PC-9 (cell line): ENCODE measurements around the gene TUBGCP2.

Source experiments
- EZH2 ChIP-seq: fragments of 200-600 bp; sonication (generic); IDR thresholded peaks from 2 replicates; pipeline ENCODE4 v1.8.0; 2017; ENCODE audit warnings: antibody characterized with exemption, low read depth
- TF ChIP-seq, protein P1 (sequence below): fragments of 200-600 bp; sonication (generic); conservative IDR thresholded peaks from 2 replicates; pipeline ENCODE4 v1.6.1; 2017; ENCODE audit warnings: mixed run types, antibody characterized with exemption, mild to moderate bottlenecking, moderate library complexity

DNA sequence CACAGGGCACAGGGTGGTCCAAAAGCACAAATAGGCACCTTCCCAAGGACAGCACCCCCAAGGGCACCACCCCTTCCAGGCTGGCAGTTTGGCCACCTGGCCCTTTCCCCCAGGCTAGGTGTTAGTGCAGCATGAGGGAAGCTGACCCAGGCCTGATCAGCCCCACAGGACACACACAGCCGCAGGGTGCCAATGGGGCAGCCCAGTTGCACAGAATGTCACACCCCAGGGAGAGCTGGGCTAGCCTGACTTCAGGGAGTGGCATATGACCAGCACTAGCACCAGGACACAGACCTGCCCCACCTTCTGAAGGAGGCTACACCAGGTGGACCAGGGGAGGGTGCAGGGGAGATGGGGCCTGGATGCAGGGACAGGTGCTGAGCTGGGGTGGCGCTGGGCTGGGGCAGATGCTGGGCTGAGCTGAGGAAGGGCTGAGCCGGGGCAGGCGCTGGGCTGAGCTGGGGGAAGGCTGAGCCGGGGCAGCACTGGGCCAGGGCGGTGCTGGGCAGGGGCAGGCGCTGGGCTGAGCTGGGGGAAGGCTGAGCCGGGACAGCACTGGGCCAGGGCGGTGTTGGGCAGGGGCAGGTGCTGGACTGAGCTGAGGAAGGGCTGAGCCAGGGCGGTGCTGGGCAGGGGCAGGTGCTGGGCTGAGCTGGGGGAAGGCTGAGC is 28.1 kb downstream of the TUBGCP2 start:
- TF ChIP-seq, protein P1, sequence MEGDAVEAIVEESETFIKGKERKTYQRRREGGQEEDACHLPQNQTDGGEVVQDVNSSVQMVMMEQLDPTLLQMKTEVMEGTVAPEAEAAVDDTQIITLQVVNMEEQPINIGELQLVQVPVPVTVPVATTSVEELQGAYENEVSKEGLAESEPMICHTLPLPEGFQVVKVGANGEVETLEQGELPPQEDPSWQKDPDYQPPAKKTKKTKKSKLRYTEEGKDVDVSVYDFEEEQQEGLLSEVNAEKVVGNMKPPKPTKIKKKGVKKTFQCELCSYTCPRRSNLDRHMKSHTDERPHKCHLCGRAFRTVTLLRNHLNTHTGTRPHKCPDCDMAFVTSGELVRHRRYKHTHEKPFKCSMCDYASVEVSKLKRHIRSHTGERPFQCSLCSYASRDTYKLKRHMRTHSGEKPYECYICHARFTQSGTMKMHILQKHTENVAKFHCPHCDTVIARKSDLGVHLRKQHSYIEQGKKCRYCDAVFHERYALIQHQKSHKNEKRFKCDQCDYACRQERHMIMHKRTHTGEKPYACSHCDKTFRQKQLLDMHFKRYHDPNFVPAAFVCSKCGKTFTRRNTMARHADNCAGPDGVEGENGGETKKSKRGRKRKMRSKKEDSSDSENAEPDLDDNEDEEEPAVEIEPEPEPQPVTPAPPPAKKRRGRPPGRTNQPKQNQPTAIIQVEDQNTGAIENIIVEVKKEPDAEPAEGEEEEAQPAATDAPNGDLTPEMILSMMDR, result no peak
- TF ChIP-seq EZH2, result no peak
